Stromal cell of bone marrow (primary cell): ENCODE results near the gene ZNF48.

Source experiments
- DNase-seq: peaks from one replicate; pipeline ENCODE4 v3.0.0-alpha.2; 2012; ENCODE audit warnings: low read depth

ZNF48 gene

DNA sequence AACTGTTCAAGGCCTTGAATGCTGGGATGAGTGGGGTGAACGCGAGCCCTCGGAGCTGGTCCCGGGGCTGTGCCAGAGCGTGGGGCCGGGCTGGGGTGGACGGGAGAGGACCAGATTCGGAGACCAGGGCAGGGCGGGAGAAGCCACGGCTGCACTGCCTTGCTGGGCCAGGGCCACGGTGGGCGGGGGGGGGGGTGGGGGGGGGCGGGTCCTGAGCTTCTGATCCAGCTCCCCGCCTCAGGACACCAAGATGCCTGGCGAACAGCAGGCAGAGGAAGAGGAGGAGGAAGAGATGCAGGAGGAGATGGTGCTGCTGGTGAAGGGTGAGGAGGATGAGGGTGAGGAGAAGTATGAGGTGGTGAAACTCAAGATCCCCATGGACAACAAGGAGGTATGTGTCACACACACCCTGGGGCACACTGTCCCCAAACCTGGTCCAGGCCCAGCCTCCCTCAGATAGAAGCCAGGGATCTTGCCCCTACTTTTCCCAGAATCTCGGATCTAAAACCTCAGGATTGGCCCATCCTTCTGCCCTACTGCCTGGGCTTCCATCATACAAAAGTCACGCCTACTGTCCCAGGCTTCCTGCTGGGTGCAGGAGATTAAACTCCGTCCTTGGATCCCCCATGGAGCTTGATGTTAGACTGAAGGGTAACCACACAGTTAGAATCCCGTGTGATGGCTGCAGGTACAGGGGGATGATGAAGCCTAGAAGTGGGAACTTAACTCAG lies 12.7 kb downstream of the ZNF48 start:
- DNase-seq: no peak

DNA sequence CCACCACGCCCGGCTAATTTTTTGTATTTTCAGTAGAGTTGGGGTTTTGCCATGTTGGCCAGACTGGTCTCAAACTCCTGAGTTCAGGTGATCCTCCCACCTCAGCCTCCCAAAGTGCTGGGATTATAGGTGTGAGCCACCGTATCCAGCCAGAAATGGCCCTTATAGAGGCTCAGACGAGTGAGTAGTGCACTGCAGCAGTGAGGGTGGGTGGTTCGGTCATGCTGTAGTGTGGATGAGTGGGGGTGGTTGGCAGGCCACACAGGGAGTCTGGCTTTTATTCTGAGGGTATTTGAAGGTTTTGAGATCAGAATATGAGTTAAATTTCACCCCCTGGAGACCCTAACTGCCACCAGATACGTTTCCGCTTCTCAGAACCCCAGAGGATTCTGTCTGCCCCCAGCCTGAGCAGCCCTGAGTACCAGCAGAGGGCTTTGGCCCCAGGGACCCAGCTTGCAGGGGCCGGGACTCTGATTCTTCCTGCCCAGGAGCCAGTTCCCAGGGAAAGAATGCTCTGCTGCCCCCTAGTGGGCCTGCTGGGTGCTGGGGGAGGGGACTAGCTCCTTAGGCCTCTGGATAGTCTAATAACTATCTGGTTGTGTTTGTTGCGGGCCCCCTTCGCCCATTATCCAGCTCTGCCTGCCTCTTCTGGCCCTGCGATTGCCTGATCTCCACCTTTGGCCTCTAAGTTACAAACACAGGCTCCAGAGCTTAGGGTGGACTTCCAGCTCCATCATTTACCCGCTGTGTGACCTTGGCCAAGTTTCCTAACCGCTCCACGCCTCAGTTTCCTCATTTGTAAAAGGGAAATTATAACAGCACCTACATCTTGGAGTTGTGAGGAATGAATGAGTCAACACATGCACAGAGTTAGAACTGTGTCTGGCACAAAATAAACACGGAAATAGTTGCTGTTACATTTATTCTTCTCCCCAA lies 14.2 kb downstream of the ZNF48 start:
- DNase-seq: peak; percentile 70

GRCh38 chr16:30413112-30413806 lies 18.0 kb downstream of the ZNF48 start:
- DNase-seq: no peak

GRCh38 chr16:30414159-30414558 lies 18.9 kb downstream of the ZNF48 start:
- no peak for DNase-seq

- no peak for DNase-seq
Observed at GRCh38 chr16:30416047-30416603, 20.9 kb downstream of the ZNF48 start.

DNA sequence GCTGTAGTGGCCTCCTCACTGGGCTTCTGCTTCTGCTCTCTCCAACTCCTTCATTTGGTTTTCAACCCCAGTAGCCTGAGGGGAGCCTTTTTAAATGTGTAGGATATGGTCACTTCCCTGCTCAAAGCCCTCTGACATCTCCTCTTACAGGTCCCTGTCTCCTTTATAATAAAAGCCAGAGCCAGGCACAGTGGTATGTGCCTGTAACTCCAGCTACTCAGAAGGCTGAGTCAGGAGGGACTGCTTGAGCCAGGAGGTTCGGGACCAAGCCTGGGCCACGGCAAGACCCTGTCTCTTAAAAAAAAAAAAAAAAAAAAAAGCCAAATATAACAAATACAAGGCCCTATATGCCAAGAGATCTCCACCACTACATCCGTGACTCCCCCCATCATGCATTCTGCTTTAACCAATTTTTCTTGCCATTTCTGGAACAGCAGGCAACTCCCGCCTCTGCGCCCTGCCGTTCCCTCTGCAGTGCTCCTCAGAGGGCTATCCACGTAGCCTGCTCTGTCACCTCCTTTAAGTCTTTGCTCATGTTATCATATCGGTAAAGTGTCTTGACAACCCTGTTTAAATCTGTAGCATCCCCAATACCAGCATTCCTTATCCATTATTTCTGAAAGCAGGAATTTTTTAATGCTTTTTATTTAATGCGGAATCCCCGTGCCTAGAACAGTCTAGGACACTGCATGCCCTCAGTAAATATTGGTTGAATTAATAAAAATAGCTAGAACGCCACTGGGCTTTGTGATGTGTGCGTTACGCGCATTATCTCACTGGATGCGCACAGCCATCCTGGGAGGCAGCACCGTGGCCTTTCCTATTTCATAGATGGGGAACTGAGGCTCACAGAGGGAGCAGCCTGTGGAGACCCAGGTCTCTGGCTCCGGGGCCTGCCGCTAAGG lies 21.7 kb downstream of the ZNF48 start:
- no peak for DNase-seq

GRCh38 chr16:30417529-30418349 lies 22.5 kb downstream of the ZNF48 start:
- DNase-seq: peak; percentile 70

- DNase-seq: no peak
Observed at GRCh38 chr16:30418350-30419181, 23.3 kb downstream of the ZNF48 start.

DNA sequence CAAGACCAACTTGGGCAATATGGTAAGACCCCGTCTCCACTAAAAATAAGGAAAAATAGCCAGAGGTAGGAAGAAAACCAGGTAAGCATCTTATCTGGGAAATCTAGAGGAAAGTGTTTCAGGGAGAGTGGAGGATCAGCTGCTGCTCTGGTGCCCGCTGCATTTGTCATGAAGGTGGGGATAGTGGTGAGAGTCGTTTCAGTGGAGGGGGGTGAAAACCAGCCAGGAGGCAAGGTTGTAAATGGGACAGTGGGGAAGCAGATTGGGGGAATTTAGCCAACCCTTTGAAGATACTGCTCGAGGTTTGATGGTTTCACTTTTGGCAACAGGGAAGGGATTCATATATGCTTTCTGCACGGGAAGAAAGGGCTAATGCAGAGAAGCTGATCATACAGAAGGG lies 25.8 kb downstream of the ZNF48 start:
- no peak for DNase-seq

DNA sequence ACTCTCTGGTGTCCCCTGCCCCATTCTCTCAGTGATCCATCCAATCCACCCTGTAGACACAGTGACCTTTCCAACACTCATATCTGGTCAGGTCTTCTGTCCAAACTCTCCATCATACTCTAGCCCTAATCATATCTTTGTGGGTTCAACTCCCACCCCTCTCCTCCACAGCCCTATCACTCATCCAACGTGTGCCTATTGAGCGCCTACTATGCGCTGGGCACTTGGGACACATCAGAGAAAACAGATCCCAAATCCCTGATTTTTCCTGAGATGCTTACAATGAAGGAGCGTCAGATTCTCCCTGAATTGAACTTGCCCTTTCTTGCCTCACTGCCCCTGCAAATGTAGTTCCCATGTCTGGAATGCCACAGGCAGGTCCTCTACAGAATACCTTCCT lies 32.8 kb downstream of the ZNF48 start:
- no peak for DNase-seq

DNA sequence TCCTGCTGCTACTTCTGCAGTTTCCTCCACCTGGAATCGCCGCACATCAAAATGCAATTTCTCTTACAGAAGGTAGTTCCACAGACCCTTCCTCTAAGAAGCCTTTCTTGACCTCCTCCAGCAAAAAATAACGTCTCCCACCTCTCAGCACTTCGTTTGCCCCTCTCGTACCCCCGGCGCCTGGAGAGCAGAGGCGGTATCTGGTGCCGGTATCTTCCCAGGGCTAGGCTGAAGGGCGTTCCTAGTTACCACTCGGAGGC lies 34.1 kb downstream of the ZNF48 start:
- DNase-seq: no peak

GRCh38 chr16:30429678-30430427 lies 34.6 kb downstream of the ZNF48 start, which contains the start of gene DCTPP1:
Gene DCTPP1, minus strand, starts transcription at chr16:30430030. Its CDS starts 50 bp downstream, at chr16:30429980.
- peak; percentile 97 for DNase-seq

DNA sequence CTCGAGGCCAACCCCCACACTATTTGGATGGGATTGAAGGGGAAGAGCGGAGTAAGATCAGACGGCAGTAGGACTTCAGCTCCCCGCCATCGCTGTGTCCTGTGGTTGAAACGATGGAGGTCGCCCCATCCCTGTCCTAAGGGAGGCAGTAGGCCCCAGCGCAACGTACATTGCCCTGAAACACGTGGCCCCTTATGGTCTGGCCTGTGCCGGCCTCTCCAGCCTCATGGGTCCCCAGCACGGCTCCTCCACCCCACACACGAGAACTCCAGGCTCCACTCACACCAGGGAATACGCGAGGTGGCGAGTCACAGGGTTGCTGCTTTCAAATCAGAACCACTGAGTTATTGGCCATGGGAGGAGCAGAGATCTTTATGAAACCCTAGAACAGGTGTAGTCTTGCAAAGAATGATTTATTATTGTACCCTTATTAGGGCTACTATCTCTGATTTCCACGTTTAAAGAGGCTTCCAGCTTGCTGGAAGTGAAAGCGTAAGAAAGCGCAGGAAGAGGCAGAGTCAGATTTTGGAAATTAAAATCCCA lies 35.3 kb downstream of the ZNF48 start:
- DNase-seq: no peak

- DNase-seq: no peak
Observed at GRCh38 chr16:30434852-30435251, 39.6 kb downstream of the ZNF48 start.

GRCh38 chr16:30437511-30438046 lies 42.4 kb downstream of the ZNF48 start:
- no peak for DNase-seq

- no peak for DNase-seq
Observed at GRCh38 chr16:30438835-30439234, 43.6 kb downstream of the ZNF48 start.

- DNase-seq: no peak
Observed at GRCh38 chr16:30439720-30440348, 44.6 kb downstream of the ZNF48 start.

- no peak for DNase-seq
Observed at GRCh38 chr16:30443631-30444030, 48.4 kb downstream of the ZNF48 start.
